ENCODE data around the gene NEURL3.

GRCh38 chr2:96512341-96512740, 7.2 kb upstream of the NEURL3 start:
- TF ChIP-seq CTCF (IDR thresholded peaks at IDR 0.05) (no peak), POLR2A (IDR thresholded peaks at IDR 0.05) (no peak), POLR2AphosphoS5 (IDR thresholded peaks at IDR 0.05) (no peak), EP300 (IDR thresholded peaks at IDR 0.05) (no peak)

Data from sigmoid colon (tissue), 4 donors.